ENCODE measurements around the gene PODNL1.

DNA sequence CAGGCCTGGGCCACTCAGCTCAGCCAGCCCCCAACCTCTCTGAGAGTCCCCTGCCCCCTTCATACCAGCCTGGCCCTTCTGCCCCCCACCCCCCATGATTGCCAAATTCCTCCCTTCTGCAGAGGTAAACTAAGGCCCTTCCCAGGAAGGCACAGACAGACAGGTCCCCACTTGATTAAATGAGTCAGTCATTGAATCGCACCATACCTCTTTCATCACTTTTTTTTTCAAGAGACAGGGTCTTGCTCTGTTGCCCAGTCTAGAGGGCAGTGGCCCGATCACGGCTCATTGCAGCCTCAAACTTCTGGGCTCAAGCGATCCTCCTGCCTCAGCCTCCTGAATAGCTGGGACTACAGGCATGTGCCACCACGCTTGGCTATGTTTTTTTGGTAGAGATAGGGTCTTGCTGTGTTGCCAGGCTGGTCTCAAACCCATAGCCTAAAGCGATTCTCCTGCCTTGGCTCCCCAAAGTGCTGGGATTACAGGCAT, 6.0 kb downstream of the PODNL1 start:
- TF ChIP-seq, protein P1, sequence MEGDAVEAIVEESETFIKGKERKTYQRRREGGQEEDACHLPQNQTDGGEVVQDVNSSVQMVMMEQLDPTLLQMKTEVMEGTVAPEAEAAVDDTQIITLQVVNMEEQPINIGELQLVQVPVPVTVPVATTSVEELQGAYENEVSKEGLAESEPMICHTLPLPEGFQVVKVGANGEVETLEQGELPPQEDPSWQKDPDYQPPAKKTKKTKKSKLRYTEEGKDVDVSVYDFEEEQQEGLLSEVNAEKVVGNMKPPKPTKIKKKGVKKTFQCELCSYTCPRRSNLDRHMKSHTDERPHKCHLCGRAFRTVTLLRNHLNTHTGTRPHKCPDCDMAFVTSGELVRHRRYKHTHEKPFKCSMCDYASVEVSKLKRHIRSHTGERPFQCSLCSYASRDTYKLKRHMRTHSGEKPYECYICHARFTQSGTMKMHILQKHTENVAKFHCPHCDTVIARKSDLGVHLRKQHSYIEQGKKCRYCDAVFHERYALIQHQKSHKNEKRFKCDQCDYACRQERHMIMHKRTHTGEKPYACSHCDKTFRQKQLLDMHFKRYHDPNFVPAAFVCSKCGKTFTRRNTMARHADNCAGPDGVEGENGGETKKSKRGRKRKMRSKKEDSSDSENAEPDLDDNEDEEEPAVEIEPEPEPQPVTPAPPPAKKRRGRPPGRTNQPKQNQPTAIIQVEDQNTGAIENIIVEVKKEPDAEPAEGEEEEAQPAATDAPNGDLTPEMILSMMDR (IDR thresholded peaks at IDR 0.05; ENCODE audit: low read depth, low read length, poor library complexity, severe bottlenecking) = no peak
- TF ChIP-seq EZH2phosphoT487 (IDR thresholded peaks at IDR 0.05; ENCODE audit: borderline replicate concordance, low read length) = no peak
